ENCODE data around the gene CNTNAP2.

CNTNAP2 gene

DNA sequence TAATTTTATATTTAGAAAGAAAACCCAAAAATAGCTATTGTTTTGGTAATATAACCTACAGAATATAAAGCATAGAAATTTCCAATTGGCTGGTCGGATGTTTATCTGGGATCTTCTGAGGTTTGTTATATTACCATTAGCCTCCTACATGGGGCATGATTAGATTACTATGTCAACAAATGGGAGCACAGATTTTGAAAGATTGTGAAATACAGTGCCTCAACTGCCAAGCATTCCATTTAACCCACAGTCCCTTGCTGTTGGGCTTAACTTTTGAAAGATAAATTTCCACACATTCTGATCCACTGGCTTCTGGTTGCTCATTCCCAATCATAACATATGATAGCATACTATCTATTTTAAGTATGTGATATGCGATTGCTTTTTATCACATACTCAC, 2018.5 kb downstream of the CNTNAP2 start:
- no peaks in the 10 kb centered on the region for H3K9me3 Mint-ChIP-seq (ENCODE audit: low read depth)
- H3K27ac Mint-ChIP-seq = no peak overlapping the region
- no peaks in the 10 kb centered on the region for H3K4me1 Mint-ChIP-seq (ENCODE audit: low read depth)
- no peaks in the 10 kb centered on the region for H3K36me3 Mint-ChIP-seq
- peaks cover 5% of the 10 kb centered on the region for H3K27me3 Mint-ChIP-seq
- H3K4me3 Mint-ChIP-seq = no peak overlapping the region

DNA sequence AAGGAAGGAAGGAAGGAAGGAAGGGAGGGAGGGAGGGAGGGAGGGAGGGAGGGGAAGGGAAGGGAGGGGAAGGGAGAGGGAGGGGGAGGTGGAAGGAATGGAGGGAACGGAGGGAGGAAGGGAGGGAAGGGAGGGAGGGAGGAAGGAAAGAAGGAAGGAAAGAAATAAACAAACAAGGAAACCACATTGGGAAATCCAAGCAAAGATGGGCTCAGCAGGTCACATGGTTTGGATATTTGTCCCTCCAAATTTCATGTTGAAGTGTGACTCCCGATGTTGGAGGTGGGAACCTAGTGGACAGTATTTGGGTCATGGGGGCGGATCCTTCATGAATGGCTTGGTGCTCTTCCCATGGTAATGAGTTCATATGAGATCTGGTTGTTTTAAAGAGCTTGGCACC, 2019.4 kb downstream of the CNTNAP2 start:
- H3K27me3 Mint-ChIP-seq = peaks cover 5% of the 10 kb centered on the region
- no peaks in the 10 kb centered on the region for H3K36me3 Mint-ChIP-seq
- no peak overlapping the region for H3K4me3 Mint-ChIP-seq
- no peaks in the 10 kb centered on the region for H3K9me3 Mint-ChIP-seq (ENCODE audit: low read depth)
- H3K27ac Mint-ChIP-seq = no peak overlapping the region
- H3K4me1 Mint-ChIP-seq (ENCODE audit: low read depth) = no peaks in the 10 kb centered on the region

DNA sequence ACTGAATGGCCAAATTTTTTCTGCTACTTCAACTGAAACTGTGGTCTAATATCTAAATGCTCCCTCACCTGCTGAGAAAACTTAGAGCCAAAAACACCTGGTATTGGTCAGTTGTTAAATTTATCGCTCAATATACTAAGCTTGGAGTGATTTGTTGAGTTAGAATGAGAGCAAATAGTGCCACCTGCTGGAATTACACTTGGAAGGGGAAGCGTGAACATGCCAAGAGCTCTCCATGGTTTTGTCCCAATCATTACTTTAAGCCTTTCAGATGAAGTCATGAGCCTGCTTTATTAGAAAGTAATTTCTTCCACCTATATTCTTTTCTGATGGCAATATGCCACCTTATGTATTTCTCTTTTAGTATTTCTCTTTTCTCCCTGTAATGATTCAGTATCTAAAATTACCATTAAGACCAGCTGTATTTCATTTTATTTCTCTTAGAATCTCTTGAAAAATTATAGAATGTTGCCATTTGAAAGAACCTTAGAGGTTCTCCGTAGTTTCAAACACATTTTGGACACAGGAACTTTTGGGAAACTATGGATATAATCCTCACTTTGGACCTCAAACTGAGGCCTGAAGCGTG, 2026.2 kb downstream of the CNTNAP2 start:
- Mint-ChIP-seq H3K27me3 (peaks cover 9% of the 10 kb centered on the region), H3K9me3 (ENCODE audit: low read depth) (no peaks in the 10 kb centered on the region), H3K4me3 (no peak overlapping the region), H3K4me1 (ENCODE audit: low read depth) (no peaks in the 10 kb centered on the region), H3K27ac (no peak overlapping the region), H3K36me3 (no peaks in the 10 kb centered on the region)

DNA sequence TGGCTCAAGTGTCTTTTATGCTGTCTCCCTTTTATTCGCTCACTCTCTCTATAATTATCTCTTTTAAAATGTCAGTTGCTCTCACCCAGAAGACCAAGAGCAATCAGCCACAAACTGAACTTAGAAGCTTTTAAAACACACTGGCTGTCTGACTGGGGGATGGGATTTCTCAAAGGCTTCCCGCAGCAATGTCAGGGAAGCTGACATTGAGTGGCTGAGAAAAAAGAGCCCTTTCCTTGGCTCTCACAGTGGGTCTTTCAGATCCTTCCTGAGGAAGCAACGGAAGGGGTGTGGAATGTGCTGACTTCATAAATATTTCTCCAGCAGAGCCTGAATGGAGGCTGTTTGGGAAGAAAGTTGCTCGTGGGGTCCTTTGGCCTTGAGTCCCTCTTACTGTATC, 2028.2 kb downstream of the CNTNAP2 start:
- Mint-ChIP-seq H3K36me3 (no peaks in the 10 kb centered on the region), H3K4me3 (no peak overlapping the region), H3K4me1 (ENCODE audit: low read depth) (no peaks in the 10 kb centered on the region), H3K27ac (no peak overlapping the region), H3K27me3 (peaks cover 11% of the 10 kb centered on the region), H3K9me3 (ENCODE audit: low read depth) (no peaks in the 10 kb centered on the region)

DNA sequence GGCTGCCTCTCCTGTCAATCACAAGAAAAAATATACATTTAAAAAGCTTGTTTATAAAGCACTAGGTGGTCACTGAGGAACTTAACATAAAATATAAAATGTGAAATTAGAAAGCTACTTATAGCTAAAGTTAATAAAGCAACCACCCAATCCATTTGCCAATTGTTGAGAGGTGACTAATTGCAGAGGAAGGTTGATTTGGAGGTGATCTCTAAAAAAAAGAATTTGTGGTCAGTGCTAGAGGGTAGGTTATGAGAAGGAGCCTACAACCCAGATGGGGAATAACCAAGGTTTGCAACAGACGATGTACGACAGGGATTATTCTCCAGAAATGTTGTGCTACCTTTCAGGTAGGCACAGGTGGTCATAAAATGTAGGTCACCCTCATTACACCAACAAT, 2029.7 kb downstream of the CNTNAP2 start:
- H3K4me3 Mint-ChIP-seq = no peak overlapping the region
- H3K27me3 Mint-ChIP-seq = peaks cover 9% of the 10 kb centered on the region

DNA sequence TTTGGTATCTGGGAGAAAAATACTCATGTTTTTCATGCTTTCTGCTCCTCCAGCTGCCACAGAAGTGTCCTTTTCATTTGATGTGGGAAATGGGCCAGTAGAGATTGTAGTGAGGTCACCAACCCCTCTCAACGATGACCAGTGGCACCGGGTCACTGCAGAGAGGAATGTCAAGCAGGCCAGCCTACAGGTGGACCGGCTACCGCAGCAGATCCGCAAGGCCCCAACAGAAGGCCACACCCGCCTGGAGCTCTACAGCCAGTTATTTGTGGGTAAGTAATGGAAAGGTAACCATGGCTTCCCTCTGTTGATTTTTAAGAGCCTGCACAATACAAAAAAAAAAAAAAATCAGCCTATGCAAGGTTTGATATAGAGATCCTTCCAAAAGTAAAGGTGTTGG, 2030.8 kb downstream of the CNTNAP2 start:
- peaks cover 8% of the 10 kb centered on the region for H3K27me3 Mint-ChIP-seq
- no peaks in the 10 kb centered on the region for H3K9me3 Mint-ChIP-seq (ENCODE audit: low read depth)
- no peaks in the 10 kb centered on the region for H3K36me3 Mint-ChIP-seq
- no peak overlapping the region for H3K4me3 Mint-ChIP-seq
- no peak overlapping the region for H3K27ac Mint-ChIP-seq
- H3K4me1 Mint-ChIP-seq (ENCODE audit: low read depth) = no peaks in the 10 kb centered on the region

More for the DNA sequence above, 2029.7 kb downstream of the CNTNAP2 start:
- Mint-ChIP-seq H3K27ac (no peak overlapping the region), H3K36me3 (no peaks in the 10 kb centered on the region), H3K9me3 (ENCODE audit: low read depth) (no peaks in the 10 kb centered on the region), H3K4me1 (ENCODE audit: low read depth) (no peaks in the 10 kb centered on the region)

DNA sequence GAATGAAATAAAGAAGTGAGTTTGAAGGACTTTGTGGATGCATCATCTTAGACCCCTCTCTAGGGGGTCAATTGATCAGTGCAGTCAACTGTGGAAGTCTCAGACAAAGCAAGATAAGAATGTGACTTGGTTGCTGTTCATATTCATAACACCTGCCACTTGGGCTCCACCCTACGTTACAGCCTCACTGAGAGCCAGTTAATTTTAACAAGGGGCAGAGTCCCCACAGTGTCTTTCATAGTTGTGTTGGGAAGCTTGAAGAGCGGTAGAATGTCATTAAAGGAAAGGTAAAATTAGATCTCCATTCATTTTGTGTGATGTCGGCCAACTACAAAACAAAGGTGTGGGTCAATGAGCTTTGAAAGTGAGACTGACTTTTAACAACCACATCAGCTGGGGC, 2031.9 kb downstream of the CNTNAP2 start:
- H3K27me3 Mint-ChIP-seq = peaks cover 5% of the 10 kb centered on the region
- H3K36me3 Mint-ChIP-seq = no peaks in the 10 kb centered on the region
- no peaks in the 10 kb centered on the region for H3K4me1 Mint-ChIP-seq (ENCODE audit: low read depth)
- no peaks in the 10 kb centered on the region for H3K9me3 Mint-ChIP-seq (ENCODE audit: low read depth)
- H3K4me3 Mint-ChIP-seq = no peak overlapping the region
- H3K27ac Mint-ChIP-seq = no peak overlapping the region

DNA sequence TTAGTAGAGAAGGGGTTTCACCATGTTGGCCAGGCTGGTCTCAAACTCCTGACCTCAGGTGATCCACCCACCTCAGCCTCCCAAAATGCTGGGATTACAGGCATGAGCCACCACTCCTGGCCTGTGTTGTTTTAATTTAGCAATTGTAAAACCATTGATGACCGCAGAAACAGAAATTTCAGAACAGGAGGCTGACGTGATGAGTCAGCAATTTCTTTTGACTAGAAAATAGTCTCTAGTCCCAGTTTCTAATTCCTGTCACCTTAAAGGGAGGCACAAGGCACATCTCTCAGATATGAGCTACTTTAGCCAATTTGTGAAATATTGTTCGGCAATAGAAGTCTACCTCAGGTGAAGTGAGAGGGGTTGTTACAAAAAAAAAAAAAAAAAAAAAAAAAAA, 2033.1 kb downstream of the CNTNAP2 start:
- no peak overlapping the region for H3K27ac Mint-ChIP-seq
- no peaks in the 10 kb centered on the region for H3K9me3 Mint-ChIP-seq (ENCODE audit: low read depth)
- no peak overlapping the region for H3K4me3 Mint-ChIP-seq
- H3K4me1 Mint-ChIP-seq (ENCODE audit: low read depth) = no peaks in the 10 kb centered on the region
- H3K36me3 Mint-ChIP-seq = no peaks in the 10 kb centered on the region
- H3K27me3 Mint-ChIP-seq = peaks cover 3% of the 10 kb centered on the region

DNA sequence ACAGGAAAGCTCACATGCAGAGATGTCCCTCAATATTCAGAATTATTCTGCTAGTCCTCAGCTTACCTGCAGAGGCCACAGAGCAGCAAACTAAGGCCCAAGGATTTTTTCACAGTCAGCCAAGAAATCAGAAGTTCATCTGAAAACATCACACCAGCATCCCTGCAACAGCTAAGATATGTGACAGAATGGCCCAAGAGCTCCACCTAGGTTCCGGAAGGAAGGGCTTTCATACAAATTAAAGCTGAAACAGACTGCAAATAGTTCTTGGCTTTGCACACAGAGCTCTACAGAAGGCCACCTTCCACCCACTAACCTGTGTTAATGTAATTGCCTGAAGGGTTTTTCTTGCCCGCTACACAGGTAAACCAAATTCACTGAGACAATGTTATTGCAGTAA, 2035.2 kb downstream of the CNTNAP2 start:
- no peak overlapping the region for H3K4me3 Mint-ChIP-seq
- H3K27me3 Mint-ChIP-seq = peaks cover 5% of the 10 kb centered on the region
- H3K27ac Mint-ChIP-seq = no peak overlapping the region
- no peaks in the 10 kb centered on the region for H3K9me3 Mint-ChIP-seq (ENCODE audit: low read depth)
- no peaks in the 10 kb centered on the region for H3K4me1 Mint-ChIP-seq (ENCODE audit: low read depth)
- no peaks in the 10 kb centered on the region for H3K36me3 Mint-ChIP-seq

DNA sequence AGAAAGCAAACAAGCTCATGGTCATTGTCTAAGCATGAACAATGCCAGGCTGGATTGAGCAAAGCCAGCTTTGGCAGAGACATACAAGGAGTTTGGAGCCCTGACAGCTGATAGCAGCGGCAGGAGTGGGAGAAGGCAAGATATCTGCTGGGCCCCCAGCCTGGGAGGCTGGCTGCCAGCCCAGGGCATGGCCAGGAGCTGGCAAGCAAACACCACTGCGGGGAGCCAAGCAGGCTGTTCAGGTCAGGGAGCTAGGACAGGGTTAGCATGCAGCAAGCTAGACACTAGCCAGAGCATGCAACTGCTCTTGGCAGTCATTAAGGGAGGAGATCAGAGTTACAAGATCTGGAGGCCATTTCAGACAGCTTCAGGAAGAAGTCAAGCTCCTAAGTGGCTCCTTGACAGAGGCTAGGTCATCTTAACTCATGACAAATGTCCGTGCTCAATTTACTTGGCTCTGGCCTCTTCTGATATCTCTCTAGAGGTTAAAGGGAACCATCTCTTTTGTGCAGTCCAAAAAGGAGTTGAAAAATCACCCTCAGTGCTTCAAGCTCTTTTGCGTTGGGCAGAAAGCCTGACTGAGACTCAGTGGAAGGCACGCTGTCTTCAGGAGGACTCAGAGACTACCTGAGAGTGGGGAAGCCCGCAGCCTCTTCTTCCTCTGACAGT, 2037.1 kb downstream of the CNTNAP2 start:
- no peak overlapping the region for H3K4me3 Mint-ChIP-seq
- H3K36me3 Mint-ChIP-seq = no peaks in the 10 kb centered on the region
- H3K9me3 Mint-ChIP-seq (ENCODE audit: low read depth) = no peaks in the 10 kb centered on the region
- no peak overlapping the region for H3K27ac Mint-ChIP-seq
- peaks cover 5% of the 10 kb centered on the region for H3K27me3 Mint-ChIP-seq
- no peaks in the 10 kb centered on the region for H3K4me1 Mint-ChIP-seq (ENCODE audit: low read depth)

DNA sequence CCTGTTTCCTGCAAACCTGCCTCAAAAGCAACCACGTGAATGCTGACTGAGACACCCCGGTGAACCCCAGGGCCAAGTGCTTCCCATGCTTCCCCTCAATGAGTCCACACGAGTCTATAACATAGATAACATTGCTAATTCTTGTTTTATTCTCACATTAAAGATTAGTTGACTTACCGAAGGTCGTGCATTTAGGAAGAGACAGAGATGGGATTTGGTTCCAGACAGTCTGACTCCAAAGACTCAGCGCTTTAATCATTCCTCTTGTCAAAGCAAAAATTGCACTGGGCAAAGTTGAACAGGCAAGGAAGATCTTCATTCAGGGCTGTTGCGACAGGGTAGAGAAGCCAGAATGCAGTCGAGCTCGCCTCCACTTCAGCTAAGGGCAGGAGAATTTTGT, 2038.4 kb downstream of the CNTNAP2 start:
- Mint-ChIP-seq H3K9me3 (ENCODE audit: low read depth) (no peaks in the 10 kb centered on the region), H3K27ac (no peak overlapping the region), H3K4me3 (no peak overlapping the region), H3K36me3 (no peaks in the 10 kb centered on the region), H3K4me1 (ENCODE audit: low read depth) (no peaks in the 10 kb centered on the region), H3K27me3 (peaks cover 2% of the 10 kb centered on the region)

DNA sequence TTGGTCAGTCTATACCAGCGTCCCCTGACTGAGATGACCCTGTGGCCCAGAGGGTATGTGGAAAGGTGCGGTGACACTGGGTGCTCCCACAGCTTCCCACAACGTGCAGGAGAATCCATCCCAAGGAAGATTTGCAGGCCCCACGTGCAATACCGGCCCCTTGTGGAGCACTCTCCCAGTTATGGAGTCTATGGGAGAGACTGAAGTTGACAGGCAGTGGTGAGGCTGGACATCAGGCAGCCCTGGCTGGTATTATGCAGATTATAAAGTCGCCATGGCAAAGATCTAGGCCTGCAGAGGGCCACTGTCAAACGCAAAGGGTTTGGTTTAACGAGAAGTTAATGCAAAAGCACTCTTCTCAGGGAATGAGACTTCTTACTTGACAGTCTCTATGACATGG, 2039.2 kb downstream of the CNTNAP2 start:
- no peaks in the 10 kb centered on the region for H3K36me3 Mint-ChIP-seq
- no peaks in the 10 kb centered on the region for H3K4me1 Mint-ChIP-seq (ENCODE audit: low read depth)
- no peak overlapping the region for H3K27ac Mint-ChIP-seq
- peaks cover 2% of the 10 kb centered on the region for H3K27me3 Mint-ChIP-seq
- no peaks in the 10 kb centered on the region for H3K9me3 Mint-ChIP-seq (ENCODE audit: low read depth)
- no peak overlapping the region for H3K4me3 Mint-ChIP-seq

DNA sequence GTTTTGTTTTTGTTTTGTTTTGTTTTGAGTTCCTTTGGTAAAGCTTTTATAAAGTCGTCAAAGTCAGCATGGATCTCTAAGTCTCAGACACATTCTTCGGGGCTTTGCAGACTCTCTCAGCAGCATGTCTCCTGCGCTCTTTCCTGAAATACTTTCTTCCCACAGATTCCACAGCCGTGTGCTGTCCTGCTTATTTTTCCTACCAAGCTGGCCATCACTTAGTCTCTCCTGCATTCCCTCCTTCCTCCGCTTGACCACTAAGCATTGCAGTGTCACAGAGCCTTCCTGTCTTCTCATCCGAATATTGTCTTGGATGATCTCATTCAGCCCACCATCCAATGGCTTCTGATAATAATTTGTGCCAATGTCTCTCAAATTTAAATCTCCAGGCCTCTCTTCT, 2039.6 kb downstream of the CNTNAP2 start:
- H3K27me3 Mint-ChIP-seq = peaks cover 2% of the 10 kb centered on the region

DNA sequence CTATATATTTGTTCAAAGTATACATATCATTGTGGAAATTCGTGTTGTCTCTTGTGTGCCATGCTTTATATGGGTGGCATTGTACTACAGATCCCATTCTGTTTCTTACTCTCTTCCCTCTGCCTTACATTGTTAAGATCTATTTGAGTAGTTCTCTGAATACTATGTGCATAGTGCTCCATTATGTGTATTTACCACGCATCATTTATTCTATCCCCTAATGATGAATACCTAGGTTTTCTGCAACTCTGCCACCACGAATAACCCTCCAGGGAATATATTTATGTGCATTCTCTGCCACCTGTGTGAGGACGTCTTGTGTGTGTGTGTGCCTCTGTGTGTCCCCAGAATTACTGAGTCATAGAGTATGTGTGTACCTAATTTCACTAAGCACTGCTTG, 2042.7 kb downstream of the CNTNAP2 start:
- Mint-ChIP-seq H3K27ac (no peak overlapping the region), H3K9me3 (ENCODE audit: low read depth) (no peaks in the 10 kb centered on the region), H3K4me3 (no peak overlapping the region), H3K36me3 (no peaks in the 10 kb centered on the region), H3K27me3 (peaks cover 3% of the 10 kb centered on the region), H3K4me1 (ENCODE audit: low read depth) (no peaks in the 10 kb centered on the region)

More for the DNA sequence above, 2039.6 kb downstream of the CNTNAP2 start:
- no peaks in the 10 kb centered on the region for H3K9me3 Mint-ChIP-seq (ENCODE audit: low read depth)
- no peaks in the 10 kb centered on the region for H3K36me3 Mint-ChIP-seq
- no peak overlapping the region for H3K4me3 Mint-ChIP-seq
- no peaks in the 10 kb centered on the region for H3K4me1 Mint-ChIP-seq (ENCODE audit: low read depth)
- H3K27ac Mint-ChIP-seq = no peak overlapping the region

DNA sequence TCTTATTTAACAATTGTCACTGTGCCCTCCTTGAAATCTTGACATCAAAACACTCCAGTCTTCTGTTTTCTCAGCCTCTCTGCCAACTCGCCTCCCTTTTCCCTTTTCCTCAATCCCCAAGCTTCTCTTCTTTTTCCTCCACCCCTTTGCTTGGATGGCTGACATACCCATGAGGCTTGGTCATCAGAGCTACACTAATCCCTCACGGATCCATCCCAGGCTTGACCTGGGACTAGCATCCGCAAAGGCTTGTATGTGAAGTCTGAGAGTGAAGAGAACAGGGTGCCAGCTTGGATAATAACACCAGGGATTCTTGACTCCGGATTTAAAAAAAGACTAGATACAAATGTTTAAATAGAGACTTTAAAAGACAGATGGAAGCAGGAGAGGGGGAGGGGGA, 2045.2 kb downstream of the CNTNAP2 start:
- Mint-ChIP-seq H3K4me1 (ENCODE audit: low read depth) (no peaks in the 10 kb centered on the region), H3K36me3 (no peaks in the 10 kb centered on the region), H3K27me3 (peaks cover 9% of the 10 kb centered on the region), H3K9me3 (ENCODE audit: low read depth) (no peaks in the 10 kb centered on the region), H3K4me3 (no peak overlapping the region), H3K27ac (no peak overlapping the region)

DNA sequence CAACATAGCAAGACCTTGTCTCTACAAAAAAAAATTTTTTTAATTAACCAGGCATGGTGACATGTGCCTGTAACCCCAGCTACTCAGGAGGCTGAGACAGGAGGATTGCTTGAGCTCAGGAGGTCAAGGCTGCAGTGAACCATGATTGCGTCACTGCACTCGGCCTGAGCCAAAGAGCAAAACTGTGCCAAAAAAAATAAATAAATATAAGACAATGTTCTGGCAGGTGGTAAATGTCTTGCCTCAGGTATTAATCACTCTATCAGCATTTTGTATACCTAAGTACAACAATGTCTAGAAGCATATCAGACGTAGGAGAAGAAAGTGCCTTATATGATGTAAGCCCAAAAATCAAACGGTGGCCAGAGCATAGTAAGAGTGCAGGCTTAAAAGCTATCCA, 2046.2 kb downstream of the CNTNAP2 start:
- H3K9me3 Mint-ChIP-seq (ENCODE audit: low read depth) = no peaks in the 10 kb centered on the region
- no peak overlapping the region for H3K27ac Mint-ChIP-seq
- H3K27me3 Mint-ChIP-seq = peaks cover 15% of the 10 kb centered on the region
- H3K4me3 Mint-ChIP-seq = no peak overlapping the region
- no peaks in the 10 kb centered on the region for H3K4me1 Mint-ChIP-seq (ENCODE audit: low read depth)
- no peaks in the 10 kb centered on the region for H3K36me3 Mint-ChIP-seq

All from activated naive CD8-positive, alpha-beta T cell (primary cell).